Osteoblast (primary cell): ENCODE results near the gene MPRIP. TPM values are rescaled to one million over a fixed set of nuclear protein-coding genes. Genes with fewer than 3 reads are reported as not detected.

ENCODE experiments used
- DNase-seq: peaks from one replicate; pipeline ENCODE4 v3.0.0; 2011; ENCODE audit warnings: low spot score, mixed read lengths; ENCODE audit not compliant: insufficient read length; ENCODE audit errors: missing footprints
- H2AFZ ChIP-seq: 2 replicates; pipeline ENCODE4 v1.6.0; 2011; ENCODE audit warnings: mild to moderate bottlenecking, low read length
- H3K27ac ChIP-seq: 2 replicates; pipeline ENCODE4 v1.5.1; 2011; ENCODE audit warnings: mild to moderate bottlenecking, low read depth, low read length, moderate library complexity
- H3K27me3 ChIP-seq: 2 replicates; pipeline ENCODE4 v1.6.0; 2012; ENCODE audit warnings: mild to moderate bottlenecking, control low read depth, inconsistent platforms, low read length, moderate library complexity; ENCODE audit not compliant: insufficient read depth
- H3K36me3 ChIP-seq: 2 replicates; pipeline ENCODE4 v1.5.1; 2011; ENCODE audit warnings: mild to moderate bottlenecking, low read length, control low read depth, moderate library complexity; ENCODE audit not compliant: insufficient read depth
- H3K4me1 ChIP-seq: 2 replicates; pipeline ENCODE4 v1.5.1; 2011; ENCODE audit warnings: mild to moderate bottlenecking, low read length, control low read depth, moderate library complexity; ENCODE audit not compliant: insufficient read depth
- H3K4me2 ChIP-seq: 2 replicates; pipeline ENCODE4 v1.6.0; 2011; ENCODE audit warnings: mild to moderate bottlenecking, low read length; ENCODE audit not compliant: insufficient read depth
- H3K4me3 ChIP-seq: fragments of 200-600 bp; sonication (generic); 3 replicates; pipeline ENCODE4 v1.5.1; 2012; ENCODE audit warnings: mild to moderate bottlenecking, low read length, inconsistent platforms; ENCODE audit not compliant: insufficient read depth
- H3K79me2 ChIP-seq: 2 replicates; pipeline ENCODE4 v1.6.0; 2012; ENCODE audit warnings: mild to moderate bottlenecking, low read length, control low read depth, inconsistent platforms; ENCODE audit not compliant: insufficient read depth
- H3K9me3 ChIP-seq: 2 replicates; pipeline ENCODE4 v1.5.1; 2011; ENCODE audit warnings: low read depth, low read length, control low read depth
- H4K20me1 ChIP-seq: 2 replicates; pipeline ENCODE4 v1.6.0; 2012; ENCODE audit warnings: mild to moderate bottlenecking, low read length, control low read depth; ENCODE audit not compliant: insufficient read depth
- CTCF ChIP-seq: IDR thresholded peaks from 2 replicates; pipeline ENCODE4 v1.5.1; 2011; ENCODE audit warnings: mild to moderate bottlenecking, low read depth, low read length, moderate library complexity; ENCODE audit errors: extremely low read depth
- total RNA-seq: library from RNA; depleted of rRNA; stranded (reverse); fragments of >200 nt; gene quantifications from 2 replicates; pipeline ENCODE4 v1.2.3, GENCODE V29; 2012

MPRIP gene
- total RNA-seq, 1 donor = 149 TPM

- Histone ChIP-seq H3K9me3 (no peaks in the 10 kb centered on the region), H4K20me1 (peaks cover 82% of the 10 kb centered on the region), H3K4me3 (no peak overlapping the region), H3K27me3 (no peaks in the 10 kb centered on the region), H3K79me2 (peaks cover 99% of the 10 kb centered on the region), H2AFZ (no peak overlapping the region), H3K27ac (peak overlapping the region; percentile 11), H3K36me3 (peaks cover 66% of the 10 kb centered on the region), H3K4me1 (peaks cover 15% of the 10 kb centered on the region), H3K4me2 (no peak overlapping the region)
- no peak for TF ChIP-seq CTCF
- DNase-seq = no peak
These were observed 42.1 kb downstream of the MPRIP start for GRCh38 chr17:17084317-17084835.

GRCh38 chr17:17084941-17085340, 42.7 kb downstream of the MPRIP start:
- Histone ChIP-seq H3K27me3 (no peaks in the 10 kb centered on the region), H3K36me3 (peaks cover 66% of the 10 kb centered on the region), H3K79me2 (peaks cover 99% of the 10 kb centered on the region), H4K20me1 (peaks cover 79% of the 10 kb centered on the region), H3K27ac (no peak overlapping the region), H3K4me1 (peaks cover 11% of the 10 kb centered on the region), H3K9me3 (no peaks in the 10 kb centered on the region), H3K4me2 (no peak overlapping the region), H3K4me3 (no peak overlapping the region), H2AFZ (no peak overlapping the region)
- TF ChIP-seq CTCF = no peak
- no peak for DNase-seq

- Histone ChIP-seq H3K27me3 (no peaks in the 10 kb centered on the region), H3K4me2 (no peak overlapping the region), H4K20me1 (peaks cover 77% of the 10 kb centered on the region), H2AFZ (no peak overlapping the region), H3K9me3 (no peaks in the 10 kb centered on the region), H3K4me3 (no peak overlapping the region), H3K27ac (no peak overlapping the region), H3K36me3 (peaks cover 76% of the 10 kb centered on the region), H3K4me1 (peaks cover 5% of the 10 kb centered on the region), H3K79me2 (peaks cover 99% of the 10 kb centered on the region)
- no peak for TF ChIP-seq CTCF
- DNase-seq = no peak
These were observed 44.3 kb downstream of the MPRIP start for GRCh38 chr17:17086585-17086984.

- peaks cover 81% of the 10 kb centered on the region for H4K20me1 ChIP-seq
- peaks cover 76% of the 10 kb centered on the region for H3K36me3 ChIP-seq
- peaks cover 5% of the 10 kb centered on the region for H3K4me1 ChIP-seq
- no peaks in the 10 kb centered on the region for H3K9me3 ChIP-seq
- H3K79me2 ChIP-seq = peaks cover 99% of the 10 kb centered on the region
- H3K27me3 ChIP-seq = no peaks in the 10 kb centered on the region
- DNase-seq = peak; percentile 44
- H3K4me3 ChIP-seq = no peak overlapping the region
- no peak for TF ChIP-seq CTCF
- no peak overlapping the region for H2AFZ ChIP-seq
- no peak overlapping the region for H3K4me2 ChIP-seq
- peak overlapping the region; percentile 11 for H3K27ac ChIP-seq
These were observed 45.3 kb downstream of the MPRIP start for GRCh38 chr17:17087424-17088015.
